Measurements from ENCODE around the gene TCF3. TPM values are rescaled to one million over a fixed set of nuclear protein-coding genes. Genes with fewer than 3 reads are reported as not detected.
A peak's percentile ranks its signal among the peaks of the same experiment; 100 is the strongest.

TCF3 gene
- total and polyA plus RNA-seq, 10 of the 15 experiments (the other 5 are each of a cell fraction or from before 2014, with no cell fraction given) = 6.7 to 282 (median 70.7) TPM

GRCh38 chr19:1672038-1672768 is 19.8 kb upstream of the TCF3 start:
- SMC1A ChIA-PET (ENCODE audit: uncharacterized antibody, unreplicated experiment) = interaction anchor here (0.8 to 5.2 kb wide), 8 partner anchors 22 to 124 kb away, joined by 3 to 30 read pairs (median 4); partner anchors contain the start of gene MBD3
- peak; percentile 68 for ATAC-seq
- BruUV-seq (replicated peaks) = no TSS peak
- no peak for TF ChIP-seq MTA2 (IDR thresholded peaks at IDR 0.05; ENCODE audit: low read depth)
- no peak for TF ChIP-seq ZNF24 (IDR thresholded peaks at IDR 0.05)
- no peak for TF ChIP-seq NR2C2 (IDR thresholded peaks at IDR 0.05; ENCODE audit: borderline replicate concordance, control insufficient read depth, insufficient read length, low read depth)
- no peak for TF ChIP-seq ZNF217 (IDR thresholded peaks at IDR 0.05)
- no peak for TF ChIP-seq ESRRA (IDR thresholded peaks at IDR 0.05; ENCODE audit: low read length)
- no peak for TF ChIP-seq BCL3 (IDR thresholded peaks at IDR 0.05; ENCODE audit: borderline replicate concordance, insufficient read depth, low read depth, low read length, poor library complexity, severe bottlenecking)
- TF ChIP-seq POLR2AphosphoS5 (IDR thresholded peaks at IDR 0.05; ENCODE audit: low read length) = no peak
- TF ChIP-seq JUND (IDR thresholded peaks at IDR 0.05; ENCODE audit: low read depth, low read length) = no peak
- TF ChIP-seq PRDM15 (CRISPR knock-in tag; IDR thresholded peaks at IDR 0.05) = no peak
- no peak for TF ChIP-seq POLR2A (IDR thresholded peaks at IDR 0.05; ENCODE audit: low read depth, low read length)
- no peak for TF ChIP-seq CBX5 (IDR thresholded peaks at IDR 0.05; ENCODE audit: low read depth)
- no peak for TF ChIP-seq IRF4 (IDR thresholded peaks at IDR 0.05; ENCODE audit: low read depth, low read length)
- peak; percentile 7 for TF ChIP-seq USF2 (IDR thresholded peaks at IDR 0.05; ENCODE audit: borderline replicate concordance, low read depth, low read length)
- no peak for TF ChIP-seq RELA (IDR thresholded peaks at IDR 0.05; ENCODE audit: borderline replicate concordance, partially characterized antibody)
- no peak for TF ChIP-seq BACH1 (IDR thresholded peaks at IDR 0.05; ENCODE audit: borderline replicate concordance)
- no peak for TF ChIP-seq ZNF207 (IDR thresholded peaks at IDR 0.05; ENCODE audit: borderline replicate concordance)
- no peak for TF ChIP-seq NFYB (IDR thresholded peaks at IDR 0.05; ENCODE audit: insufficient read depth, low read depth, low read length)
- TF ChIP-seq SIX5 (IDR thresholded peaks at IDR 0.05; ENCODE audit: low read depth, low read length, severe bottlenecking) = no peak

More at GRCh38 chr19:1672038-1672768, 19.8 kb upstream of the TCF3 start:
- in situ Hi-C loops (cut with MboI) (loop anchor here (5.0 kb wide), 1 partner anchor 95 kb away; no protein-coding TSS in a partner anchor), intact Hi-C loops (cut with micrococcal nuclease; ENCODE audit: unreplicated experiment) (loop anchor here (2.0 to 5.0 kb wide), 3 partner anchors 65 to 125 kb away; partner anchors contain the start of gene UQCR11)
- ChIA-PET RAD21 (ENCODE audit: unreplicated experiment) (interaction anchor here (1.0 to 2.5 kb wide), 11 partner anchors 21 to 154 kb away, joined by 3 to 21 read pairs (median 6); partner anchors contain the start of gene UQCR11), CTCF (interaction anchor here (0.7 to 6.2 kb wide), 27 partner anchors 11 to 142 kb away, joined by 3 to 55 read pairs (median 4); partner anchors contain the start of genes MBD3, TCF3 and UQCR11), POLR2A (interaction anchor here (1.0 to 1.4 kb wide), 2 partner anchors 67 to 125 kb away, joined by 3 to 8 read pairs; partner anchors contain the start of gene UQCR11)
- Histone ChIP-seq H3K9ac (ENCODE audit: control insufficient read depth, insufficient read depth, low read length) (peak overlapping the region; percentile 44; the same call in 1 of the 2 replicates), H3K27ac (ENCODE audit: control insufficient read depth, insufficient read depth) (no peak overlapping the region), H3K79me2 (ENCODE audit: control insufficient read depth, insufficient read depth, low read length) (no peaks in the 10 kb centered on the region), H3K27me3 (replicated peaks in 1 of 2; ENCODE audit: control insufficient read depth in 2 of 2, insufficient read depth in 2 of 2, low read length in 1 of 2) (no peaks in the 10 kb centered on the region), H3K4me3 (peak overlapping the region; percentile 55; the same call in 1 of the 2 replicates), H3K4me1 (ENCODE audit: control insufficient read depth, insufficient read depth, low read length) (peaks cover 18% of the 10 kb centered on the region), H3K4me2 (ENCODE audit: control insufficient read depth, insufficient read depth) (peak overlapping the region; percentile 92), H3K9me3 (replicated peaks; ENCODE audit: control insufficient read depth, insufficient read depth, low read length) (no peaks in the 10 kb centered on the region), H3K36me3 (ENCODE audit: control insufficient read depth in 2 of 2, insufficient read depth in 2 of 2, low read length in 1 of 2) (no peaks in the 10 kb centered on the region), H4K20me1 (ENCODE audit: control insufficient read depth, insufficient read depth) (no peaks in the 10 kb centered on the region), H2AFZ (ENCODE audit: control insufficient read depth, low read depth, low read length) (peak overlapping the region; percentile 87)
- WGBS (ENCODE audit: insufficient coverage, insufficient replicate concordance, low lambda C conversion rate, missing lambda C conversion rate) = 9% methylated on average over 40 of the region's 57 CpGs
- DNase-seq (ENCODE audit: low read depth, low spot score) (no peak), FAIRE-seq (no peak)

All from GM12878 (cell line).